HG03196 (cell line): ENCODE results near the gene EPSTI1.
"Not testable (repeated sequence)": the region's sequence is repeated elsewhere in the genome, so short reads cannot be mapped to it uniquely, and the experiment has no call there.

Source experiments
- ATAC-seq: cut with Tn5 transposase; IDR thresholded peaks from one replicate; pipeline ENCODE4 v1.9.1; 2021; ENCODE audit not compliant: unreplicated experiment

EPSTI1 gene, protein sequence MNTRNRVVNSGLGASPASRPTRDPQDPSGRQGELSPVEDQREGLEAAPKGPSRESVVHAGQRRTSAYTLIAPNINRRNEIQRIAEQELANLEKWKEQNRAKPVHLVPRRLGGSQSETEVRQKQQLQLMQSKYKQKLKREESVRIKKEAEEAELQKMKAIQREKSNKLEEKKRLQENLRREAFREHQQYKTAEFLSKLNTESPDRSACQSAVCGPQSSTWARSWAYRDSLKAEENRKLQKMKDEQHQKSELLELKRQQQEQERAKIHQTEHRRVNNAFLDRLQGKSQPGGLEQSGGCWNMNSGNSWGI

DNA sequence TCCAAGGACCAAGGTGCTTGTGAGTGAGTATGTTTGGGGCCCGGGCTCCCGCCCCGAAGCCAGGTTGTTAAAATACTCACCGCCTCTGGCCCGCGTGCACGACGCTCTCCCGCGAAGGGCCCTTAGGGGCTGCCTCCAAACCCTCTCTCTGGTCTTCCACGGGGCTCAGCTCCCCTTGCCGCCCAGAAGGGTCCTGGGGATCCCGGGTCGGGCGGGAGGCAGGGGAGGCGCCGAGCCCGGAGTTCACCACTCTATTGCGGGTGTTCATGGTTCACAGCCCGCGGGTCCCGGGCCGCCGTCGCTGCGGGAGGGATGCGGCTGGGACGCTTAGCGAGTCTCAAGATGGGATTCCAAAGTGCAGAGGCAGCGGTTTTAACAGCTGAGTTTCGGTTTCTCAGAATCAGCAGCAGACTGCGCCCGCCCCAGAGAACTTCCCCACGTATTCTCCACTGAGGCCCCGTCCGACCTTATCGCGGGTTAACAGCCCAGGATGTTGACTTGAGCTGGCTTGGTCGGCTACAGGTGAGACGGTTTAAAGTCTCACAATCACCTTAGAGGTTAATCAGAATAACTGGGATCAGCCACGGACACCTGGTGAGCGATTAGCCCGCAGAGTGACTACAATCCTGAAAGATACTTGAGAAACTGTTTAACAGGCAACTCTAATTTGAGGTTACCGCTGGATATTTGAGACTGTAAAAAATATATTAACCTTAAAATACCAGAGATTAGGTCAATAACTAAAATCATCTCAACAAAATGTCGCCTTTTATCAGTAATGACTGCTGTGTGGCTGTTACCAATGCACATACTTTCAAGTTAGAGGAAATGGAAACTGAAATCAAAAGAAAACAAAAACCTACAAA lies at the start of gene EPSTI1:
Gene EPSTI1 (minus strand): TSS at position 344 of the 866 bp plus-strand sequence. CDS start 76 bp downstream, at position 268.
- peak; percentile 83 for ATAC-seq

DNA sequence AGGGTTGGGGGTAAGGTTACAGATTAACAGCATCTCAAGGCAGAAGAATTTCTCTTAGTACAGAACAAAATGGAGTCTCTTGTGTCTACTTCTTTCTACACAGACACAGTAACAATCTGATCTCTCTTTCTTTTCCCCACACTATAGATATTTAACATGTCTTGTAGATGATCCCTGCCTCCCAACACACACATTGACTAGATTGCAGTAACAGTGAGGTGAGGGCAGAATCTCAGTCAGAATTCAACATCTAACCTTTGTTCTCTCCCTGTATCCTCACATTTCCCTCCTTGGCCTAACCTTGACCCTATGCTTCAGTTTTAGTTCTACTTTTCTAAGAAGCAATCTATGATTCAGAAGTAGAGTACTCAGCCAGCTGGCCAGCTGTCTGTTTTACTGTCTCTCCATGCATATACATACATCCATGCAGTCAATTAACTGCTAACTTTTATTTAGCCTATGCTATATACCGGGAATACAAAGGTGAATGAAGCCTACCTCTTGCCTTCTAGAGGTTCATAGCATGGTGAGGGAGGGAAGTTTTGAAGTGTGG lies 49.4 kb upstream of the EPSTI1 start:
- ATAC-seq: no peak

DNA sequence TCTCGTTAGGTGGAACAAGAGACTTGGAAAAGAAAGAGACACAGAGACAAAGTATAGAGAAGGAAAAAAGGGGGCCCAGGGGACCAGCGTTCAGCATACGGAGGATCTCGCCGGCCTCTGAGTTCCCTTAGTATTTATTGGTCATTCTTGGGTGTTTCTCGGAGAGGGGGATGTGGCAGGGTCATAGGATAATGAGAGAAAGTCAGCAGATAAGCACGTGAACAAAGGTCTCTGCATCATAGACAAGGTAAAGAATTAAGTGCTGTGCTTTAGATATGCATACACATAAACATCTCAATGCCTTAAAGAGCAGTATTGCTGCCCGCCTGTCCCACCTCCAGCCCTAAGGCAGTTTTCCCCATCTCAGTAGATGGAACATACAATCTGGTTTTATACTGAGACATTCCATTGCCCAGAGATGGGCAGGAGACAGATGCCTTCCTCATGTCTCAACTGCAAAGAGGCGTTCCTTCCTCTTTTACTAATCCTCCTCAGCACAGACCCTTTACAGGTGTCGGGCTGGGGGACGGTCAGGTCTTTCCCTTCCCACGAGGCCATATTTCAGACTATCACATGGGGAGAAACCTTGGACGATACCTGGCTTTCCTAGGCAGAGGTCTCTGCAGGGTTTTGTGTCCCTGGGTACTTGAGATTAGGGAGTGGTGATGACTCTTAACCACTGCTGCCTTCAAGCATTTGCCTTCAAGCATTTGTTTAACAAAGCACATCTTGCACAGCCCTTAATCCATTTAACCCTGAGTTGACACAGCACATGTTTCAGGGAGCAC lies 48.7 kb upstream of the EPSTI1 start:
- not testable (repeated sequence) for ATAC-seq

DNA sequence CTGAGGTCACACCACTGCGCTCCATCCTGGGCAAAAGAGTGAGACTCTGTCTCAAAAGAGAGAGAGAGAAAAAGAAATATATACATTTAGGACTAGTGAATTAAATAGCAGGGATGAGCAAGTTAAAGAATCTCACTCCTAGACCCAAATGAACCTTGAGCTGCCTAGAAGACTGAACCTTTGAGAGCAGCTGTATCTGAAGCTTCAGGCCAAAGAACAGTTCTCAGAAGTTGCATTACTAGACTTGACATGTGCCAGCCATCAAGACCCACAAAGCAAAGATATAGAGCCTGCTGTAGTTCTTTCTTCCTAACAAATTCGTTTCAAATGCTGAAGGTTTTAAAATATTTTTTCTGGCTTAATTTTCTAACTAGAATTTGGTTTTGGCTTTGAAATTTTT lies 47.9 kb upstream of the EPSTI1 start:
- no peak for ATAC-seq

DNA sequence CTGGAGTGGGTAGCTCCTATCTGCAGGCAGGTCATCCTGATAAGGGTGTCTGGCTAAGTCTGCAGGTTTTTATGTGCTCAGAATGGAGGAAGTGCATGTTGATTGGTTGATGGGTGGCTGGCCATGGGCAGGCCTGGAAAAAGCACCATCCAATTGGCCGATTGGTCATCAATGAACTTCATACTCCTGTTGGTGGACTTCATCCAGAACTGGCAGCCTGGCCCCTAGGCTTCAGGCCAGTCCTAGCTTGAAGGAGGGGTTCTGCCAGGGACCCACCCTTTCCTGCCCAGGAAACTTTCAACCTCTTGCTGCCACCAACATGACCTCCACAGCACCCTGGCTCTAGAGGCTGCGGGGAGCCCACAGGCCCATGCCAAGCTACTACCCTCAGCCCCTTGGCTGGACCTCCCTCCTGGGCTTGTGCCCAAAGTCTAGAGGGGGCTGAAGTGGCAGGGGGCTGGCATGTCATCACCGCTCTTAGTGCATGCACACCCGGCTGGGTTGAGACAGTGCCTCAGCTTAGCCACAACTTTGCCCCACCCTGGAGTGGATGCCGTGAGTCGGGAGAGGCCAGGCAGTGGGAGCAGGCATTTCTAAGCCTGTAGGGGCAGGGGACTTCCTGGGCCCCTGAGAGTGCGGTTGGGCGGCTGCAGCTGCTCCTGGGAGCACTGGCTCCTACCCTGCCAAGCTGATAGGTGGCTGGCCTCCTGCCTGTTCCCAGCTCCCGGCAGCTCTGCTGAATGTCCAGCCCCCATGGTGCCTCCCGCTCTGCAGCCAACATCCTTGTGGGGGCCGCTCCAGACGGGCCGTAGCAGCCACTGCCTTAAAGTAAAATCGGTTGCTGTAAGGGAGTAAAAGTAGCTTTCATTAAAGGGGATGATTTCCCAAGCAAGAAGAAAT lies 44.6 kb upstream of the EPSTI1 start:
- ATAC-seq: no peak

DNA sequence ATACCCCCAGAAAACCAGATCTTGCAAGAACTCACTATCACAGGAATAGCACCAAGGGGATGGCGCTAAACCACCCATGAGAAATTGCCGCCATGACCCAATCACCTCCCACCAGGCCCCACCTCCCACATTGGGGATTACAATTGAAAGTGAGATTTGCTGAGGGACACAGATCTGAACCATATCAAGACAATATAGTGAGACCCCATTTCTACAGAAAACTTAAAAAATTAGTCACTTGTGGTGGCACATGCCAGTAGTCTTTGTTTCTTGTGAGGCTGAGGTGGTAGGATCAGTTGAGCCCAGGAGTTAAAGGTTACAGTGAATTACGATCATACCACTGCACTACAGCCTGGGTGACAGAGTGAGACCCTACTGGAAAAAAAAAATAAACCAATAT lies 41.0 kb upstream of the EPSTI1 start:
- no peak for ATAC-seq

DNA sequence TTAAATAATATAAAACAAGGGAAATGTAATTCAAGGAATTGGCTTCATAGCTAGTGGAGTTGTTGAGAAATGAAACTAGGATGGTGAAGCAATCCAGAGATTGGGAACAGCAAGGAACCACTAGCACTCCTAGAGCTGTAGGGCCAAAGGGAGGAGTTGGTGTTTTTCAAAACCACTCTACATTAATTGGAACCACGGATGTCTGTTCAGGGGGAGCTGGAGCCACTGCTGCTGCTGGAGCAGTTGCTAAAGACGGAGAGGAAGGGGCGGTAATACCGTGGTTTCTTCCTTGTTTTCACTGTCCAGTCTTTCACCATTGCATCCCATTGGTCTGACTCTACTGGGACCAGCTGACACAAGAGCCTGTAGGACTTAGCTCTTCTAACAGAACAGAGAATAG lies 39.8 kb upstream of the EPSTI1 start:
- ATAC-seq: no peak

DNA sequence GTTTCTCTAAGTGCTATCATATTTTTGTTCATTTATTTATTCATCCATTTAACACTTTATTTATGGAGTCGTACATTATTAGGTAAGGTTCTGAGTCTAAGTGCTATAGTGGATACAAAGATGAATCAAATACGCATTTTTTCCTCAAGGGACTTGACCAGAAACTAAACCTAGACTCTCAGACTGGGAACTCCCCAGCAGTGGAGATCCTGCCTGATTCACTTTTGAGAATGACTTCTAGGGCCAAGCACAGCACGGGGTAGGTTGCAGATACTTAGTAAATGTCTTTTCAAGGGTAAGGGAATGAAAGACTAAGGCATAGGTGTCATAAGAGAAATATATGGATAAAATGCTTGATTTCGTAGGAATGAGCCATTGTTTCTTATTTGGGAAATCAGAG lies 38.5 kb upstream of the EPSTI1 start:
- ATAC-seq: no peak

DNA sequence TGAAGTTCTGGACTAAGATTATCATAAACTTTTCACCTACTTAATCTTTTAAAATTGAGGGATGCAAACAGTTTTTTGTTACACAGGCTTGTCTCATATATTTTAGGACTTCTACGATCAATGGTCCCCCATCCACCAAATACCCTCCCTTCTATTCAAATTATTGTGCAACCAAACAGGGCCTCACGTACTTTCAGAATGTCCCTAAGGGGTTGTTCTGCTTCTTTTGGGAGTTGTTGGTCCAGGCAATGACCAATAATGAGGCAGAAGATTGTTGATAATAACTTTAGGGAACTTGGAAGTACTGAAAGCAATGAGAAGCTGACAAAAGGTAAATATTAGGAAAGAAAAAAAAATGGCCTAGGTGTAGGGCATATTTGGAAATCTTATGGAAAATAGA lies 34.2 kb upstream of the EPSTI1 start:
- no peak for ATAC-seq

DNA sequence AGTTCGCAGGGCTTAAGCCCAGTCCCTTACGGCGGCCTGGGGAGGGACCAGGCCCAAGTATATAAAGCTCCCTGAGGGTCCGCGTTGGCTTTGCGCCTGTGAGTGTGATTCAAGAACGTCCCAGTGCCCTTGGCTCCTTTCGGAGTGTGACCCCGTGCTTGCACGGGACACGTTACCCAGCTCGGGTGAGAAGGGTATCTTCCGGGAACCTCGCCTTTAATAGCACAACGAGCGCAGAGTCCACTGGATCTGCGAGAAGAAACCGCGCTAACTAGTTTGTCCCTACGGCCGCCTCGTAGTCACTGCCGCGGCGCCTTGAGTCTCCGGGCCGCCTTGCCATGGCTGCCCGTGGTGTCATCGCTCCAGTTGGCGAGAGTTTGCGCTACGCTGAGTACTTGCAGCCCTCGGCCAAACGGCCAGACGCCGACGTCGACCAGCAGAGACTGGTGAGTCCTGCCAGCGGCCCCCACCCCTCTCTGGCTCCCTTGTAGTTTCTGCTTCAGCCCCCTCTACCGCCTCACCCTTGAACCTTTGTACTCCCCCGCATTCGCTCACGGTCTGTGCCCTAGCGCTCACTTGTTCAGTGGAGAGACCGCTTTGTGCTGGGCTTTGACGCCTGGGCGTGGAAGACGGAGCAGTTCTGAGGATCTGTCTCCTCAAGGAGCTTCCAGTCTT lies 31.4 kb upstream of the EPSTI1 start, which contains the start of gene DNAJC15:
Gene DNAJC15 (plus strand): TSS at position 298 of the 675 bp plus-strand sequence. CDS start 41 bp downstream, at position 339.
- ATAC-seq: peak; percentile 82

DNA sequence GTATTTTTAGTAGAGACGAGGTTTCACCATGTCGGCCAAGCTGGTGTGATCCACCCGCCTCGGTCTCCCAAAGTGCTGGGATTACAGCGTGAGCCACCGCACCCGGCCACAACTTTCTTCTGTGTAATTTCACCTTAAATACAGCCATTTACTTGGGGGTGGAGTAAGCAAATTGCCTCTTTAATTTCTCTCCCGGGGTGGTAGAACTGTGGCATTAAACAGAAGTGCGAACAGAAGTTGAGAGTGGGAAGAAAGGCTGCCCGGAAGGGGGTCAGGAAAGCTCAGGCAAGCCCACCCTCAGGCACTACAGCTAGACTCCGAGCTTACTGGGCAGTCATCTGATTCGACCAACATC lies 30.9 kb upstream of the EPSTI1 start:
- ATAC-seq: no peak

DNA sequence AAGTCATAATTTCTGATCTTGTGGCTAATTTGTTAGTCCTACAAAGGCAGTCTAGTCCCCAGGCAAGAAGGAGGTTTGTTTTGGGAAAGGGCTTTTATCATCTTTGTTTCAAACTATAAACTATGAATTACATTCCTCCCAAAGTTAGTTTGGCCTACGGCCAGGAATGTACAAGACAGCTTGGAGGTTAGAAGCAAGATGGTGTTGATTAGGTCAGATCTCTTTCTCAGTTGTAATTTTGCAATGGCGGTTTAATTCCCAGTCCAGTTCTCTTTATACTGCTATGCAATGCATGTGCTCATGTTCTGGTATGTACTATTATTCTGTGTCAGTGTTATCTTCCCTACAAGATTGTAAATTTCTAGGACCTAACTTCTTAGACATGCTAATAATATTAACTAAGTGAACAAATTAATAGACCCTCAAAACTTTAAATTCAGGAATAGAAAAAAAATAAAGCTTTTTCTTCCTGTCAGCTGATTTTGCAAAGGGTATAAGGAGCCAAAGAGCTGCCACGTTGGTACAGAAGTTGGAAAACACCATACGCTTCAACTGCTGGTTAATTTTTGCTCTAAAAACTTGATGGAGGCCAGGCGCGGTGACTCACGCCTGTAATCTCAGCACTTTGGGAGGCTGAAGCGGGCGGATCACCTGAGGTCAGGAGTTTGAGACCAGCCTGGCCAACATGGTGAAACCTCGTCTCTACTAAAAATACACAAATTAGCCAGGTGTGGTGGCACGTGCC lies 30.1 kb upstream of the EPSTI1 start:
- no peak for ATAC-seq

DNA sequence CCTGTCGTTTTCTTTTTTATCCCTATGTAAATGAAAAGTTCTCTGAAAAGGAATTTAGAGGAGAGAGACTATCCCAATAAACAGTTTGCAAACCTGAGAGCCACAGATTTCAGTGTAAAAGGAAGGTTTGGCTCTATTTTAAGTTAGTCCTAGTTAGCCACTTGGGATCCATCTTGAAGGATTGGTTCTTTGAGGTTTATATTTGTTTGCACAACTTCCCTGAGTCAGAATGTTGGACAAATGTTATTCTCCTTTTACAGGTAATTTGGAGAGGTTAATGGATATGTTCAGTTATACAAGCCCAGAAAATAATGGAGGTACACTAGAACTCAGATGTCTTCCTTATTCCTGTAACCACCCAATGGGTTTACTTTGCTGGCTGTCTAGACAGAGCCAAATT lies 28.8 kb upstream of the EPSTI1 start:
- no peak for ATAC-seq

DNA sequence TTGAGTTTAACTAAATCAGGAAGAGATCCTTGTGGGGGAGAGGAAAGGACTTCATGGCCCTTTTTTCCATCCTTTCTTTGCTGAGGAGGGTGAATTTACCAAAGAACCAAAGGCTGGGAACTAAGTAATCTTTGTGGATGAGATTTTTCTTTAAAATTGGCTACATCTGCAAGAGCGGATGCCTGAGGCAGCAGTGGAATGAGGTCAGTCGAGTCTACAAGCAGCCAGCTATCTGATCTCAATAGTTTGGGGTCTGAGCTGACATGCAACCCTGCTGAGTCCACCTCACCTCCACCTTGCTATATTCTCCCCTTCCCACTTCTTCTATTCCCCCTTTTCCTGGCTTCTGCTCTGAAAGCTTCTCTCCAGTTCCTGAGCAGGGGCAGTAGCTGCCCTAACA lies 27.8 kb upstream of the EPSTI1 start:
- no peak for ATAC-seq

DNA sequence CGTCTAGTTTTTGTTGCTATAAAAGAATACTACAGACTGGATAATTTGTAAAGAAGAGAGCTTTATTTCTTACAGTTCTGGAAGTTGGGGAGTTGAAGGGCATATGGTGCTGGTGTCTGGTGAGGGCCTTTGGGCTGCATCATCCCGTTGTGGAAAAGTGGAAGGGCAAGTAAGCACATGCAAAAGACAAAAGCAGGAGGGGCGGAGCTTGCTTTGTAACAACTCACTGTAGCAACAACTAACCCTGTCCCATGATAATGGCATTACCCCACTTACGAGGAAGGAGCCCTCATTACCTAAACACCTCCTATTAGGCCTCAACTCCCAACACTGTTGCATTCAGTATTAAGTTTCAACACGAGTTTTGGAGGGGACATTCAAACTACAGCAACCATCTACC lies 24.2 kb upstream of the EPSTI1 start:
- ATAC-seq: no peak

DNA sequence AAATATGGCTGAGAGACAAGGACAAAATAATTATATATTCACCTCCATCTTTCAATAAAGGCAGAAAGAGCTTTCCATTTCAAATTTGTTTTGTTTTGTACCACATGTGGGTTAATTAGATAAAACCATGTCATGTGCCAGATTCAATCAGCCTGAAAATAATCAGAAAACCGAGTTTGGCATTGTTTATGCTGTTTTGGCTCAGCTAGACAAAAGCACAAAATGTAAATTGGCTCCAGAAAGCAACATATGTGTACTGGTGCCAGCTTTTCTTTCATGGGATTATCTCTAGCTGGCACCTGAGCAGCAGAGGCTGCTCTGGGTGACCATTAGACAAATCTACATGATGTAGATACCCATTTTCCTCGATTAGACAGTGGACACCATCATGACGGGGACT lies 22.1 kb upstream of the EPSTI1 start:
- ATAC-seq: no peak

DNA sequence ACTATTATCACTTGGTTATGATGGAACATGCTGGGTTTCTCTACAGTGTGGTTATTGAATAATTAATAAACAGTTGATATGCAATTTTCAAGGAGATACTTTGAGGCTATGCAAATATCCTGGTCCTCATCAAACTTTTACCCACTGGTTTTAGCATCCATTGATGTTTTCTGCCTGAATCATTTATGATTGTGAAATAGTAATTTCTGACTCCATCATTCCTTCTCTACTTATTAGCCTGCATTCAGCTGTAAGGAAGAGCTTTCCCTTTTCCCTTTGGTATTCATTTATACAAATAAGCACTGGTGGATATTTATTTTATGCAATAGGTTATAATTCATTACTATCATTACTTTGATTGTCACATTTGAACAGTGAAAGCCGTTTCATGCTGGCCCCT lies 17.5 kb upstream of the EPSTI1 start:
- ATAC-seq: no peak

DNA sequence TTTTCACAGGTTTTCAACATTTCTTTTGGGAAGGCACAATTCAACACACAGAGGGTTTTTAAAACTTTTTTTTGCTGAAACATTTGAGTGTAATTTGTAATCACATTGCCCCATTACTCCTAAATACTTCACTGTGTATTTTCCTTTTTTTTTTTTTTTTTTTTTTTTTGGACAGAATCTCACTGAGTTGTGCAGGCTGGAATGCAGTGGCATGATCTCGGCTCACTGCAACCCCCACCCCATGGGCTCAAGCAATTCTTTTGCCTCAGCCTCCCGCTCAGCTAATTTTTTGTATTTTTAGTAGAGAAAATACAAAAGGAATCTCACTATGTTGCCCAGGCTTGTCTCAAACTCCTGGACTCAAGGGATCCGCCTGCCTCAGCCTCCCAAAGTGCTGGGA lies 16.6 kb upstream of the EPSTI1 start:
- ATAC-seq: no peak
